Colonic mucosa (tissue), 4 donors: ENCODE measurements around the gene COL20A1. TPM values are rescaled to one million over a fixed set of nuclear protein-coding genes. Genes with fewer than 3 reads are reported as not detected.

Source experiments
- DNase-seq: peaks from one replicate; pipeline ENCODE4 v3.0.0-alpha.2; 2020
- H3K27ac ChIP-seq: fragments of 200-600 bp; one replicate; pipeline ENCODE4 v1.8.0; 2021
- H3K27me3 ChIP-seq: fragments of 200-600 bp; one replicate; pipeline ENCODE4 v1.8.0; 2021
- H3K36me3 ChIP-seq: fragments of 200-600 bp; one replicate; pipeline ENCODE4 v1.8.0; 2021
- H3K4me1 ChIP-seq: fragments of 200-600 bp; one replicate; pipeline ENCODE4 v1.8.0; 2021; ENCODE audit warnings: mild to moderate bottlenecking
- H3K4me3 ChIP-seq: fragments of 200-600 bp; one replicate; pipeline ENCODE4 v1.8.0; 2021
- H3K9ac ChIP-seq, 2 donors: one replicate each; pipeline ENCODE4 v1.7.0; 2013; ENCODE audit warnings: control low read depth in 2 of 2, low read depth in 2 of 2, low read length in 2 of 2
- H3K9me3 ChIP-seq: fragments of 200-600 bp; one replicate; pipeline ENCODE4 v1.8.0; 2021
- CTCF ChIP-seq: fragments of 200-600 bp; IDR thresholded peaks from one replicate; pipeline ENCODE4 v1.8.0; 2022; ENCODE audit warnings: antibody characterized with exemption, mild to moderate bottlenecking
- intact Hi-C: fragments of 100-400 bp; cut with DNase I; formaldehyde crosslinking; loops from one replicate; pipeline ENCODE4 v1.14.1; 2022
- total RNA-seq, 2 donors: library from RNA; stranded (reverse); fragmentation: NEBNext Ultra II Directional in 1 of 2; extraction: Animal tissue kit (Norgen Biotek cat#: 25700) in 1 of 2; gene quantifications; one replicate each; pipeline ENCODE4 v1.2.1, GENCODE V29; 2021
- donor health status: healthy.
- donor health status: DM: no; HTN: no; CAD: no.
- donor health status: DM: no; HTN: no; CAD: no.

COL20A1 gene
- total RNA-seq, 2 donors from 2014 or later: not detected

DNA sequence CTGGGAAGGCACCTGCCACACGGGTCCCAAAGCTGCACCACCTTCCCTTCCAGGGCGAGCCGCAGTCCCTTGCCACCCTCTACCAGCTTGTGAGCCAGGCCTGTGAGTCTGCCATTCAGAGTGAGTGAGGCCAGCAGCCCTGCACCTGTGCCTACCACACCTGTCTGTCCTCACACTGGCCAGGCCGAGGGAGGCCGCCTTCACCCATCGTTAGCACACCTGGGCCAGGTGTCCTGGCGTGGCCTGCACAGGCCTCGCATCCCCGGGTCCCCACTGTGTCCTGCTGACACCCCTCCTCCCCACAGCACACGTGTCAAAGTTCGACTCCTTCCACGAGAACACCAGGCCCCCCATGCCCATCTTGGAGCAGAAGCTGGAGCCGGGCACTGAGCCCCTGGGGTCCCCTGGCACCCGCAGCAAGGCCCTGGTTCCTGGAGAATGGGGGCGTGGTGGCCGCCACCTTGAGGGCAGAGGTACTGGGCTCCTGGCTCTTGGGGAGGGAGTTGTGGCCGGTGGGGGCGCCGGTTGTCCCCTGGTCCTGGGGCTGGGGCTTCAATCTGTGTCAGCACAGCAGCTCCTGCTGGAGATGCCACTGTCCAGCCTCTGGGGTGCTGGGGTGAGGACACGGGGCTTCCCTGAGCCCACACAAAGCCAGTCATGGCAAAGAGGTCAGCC, 35.2 kb downstream of the COL20A1 start:
- Histone ChIP-seq H3K36me3 (no peaks in the 10 kb centered on the region), H3K9me3 (no peaks in the 10 kb centered on the region), H3K9ac (no peak overlapping the region), H3K4me3 (no peak overlapping the region), H3K27me3 (no peaks in the 10 kb centered on the region), H3K4me1 (no peaks in the 10 kb centered on the region), H3K27ac (no peak overlapping the region)
- no peak for DNase-seq
- no peak for TF ChIP-seq CTCF
- intact Hi-C loops: no loop called here

- Histone ChIP-seq H3K4me3 (no peak overlapping the region), H3K9ac (no peak overlapping the region), H3K27me3 (no peaks in the 10 kb centered on the region), H3K27ac (no peak overlapping the region), H3K36me3 (no peaks in the 10 kb centered on the region), H3K4me1 (no peaks in the 10 kb centered on the region), H3K9me3 (no peaks in the 10 kb centered on the region)
- no peak for DNase-seq
- intact Hi-C loops: no loop called here
- no peak for TF ChIP-seq CTCF
Measured at GRCh38 chr20:63328718-63329275, 35.8 kb downstream of the COL20A1 start.

- Histone ChIP-seq H3K4me3 (no peak overlapping the region), H3K27ac (no peak overlapping the region), H3K9ac (no peak overlapping the region), H3K9me3 (no peaks in the 10 kb centered on the region), H3K4me1 (no peaks in the 10 kb centered on the region), H3K27me3 (no peaks in the 10 kb centered on the region), H3K36me3 (no peaks in the 10 kb centered on the region)
- no peak for DNase-seq
- TF ChIP-seq CTCF: no peak
- intact Hi-C loops: no loop called here
Measured at GRCh38 chr20:63329331-63330083, 36.5 kb downstream of the COL20A1 start.

DNA sequence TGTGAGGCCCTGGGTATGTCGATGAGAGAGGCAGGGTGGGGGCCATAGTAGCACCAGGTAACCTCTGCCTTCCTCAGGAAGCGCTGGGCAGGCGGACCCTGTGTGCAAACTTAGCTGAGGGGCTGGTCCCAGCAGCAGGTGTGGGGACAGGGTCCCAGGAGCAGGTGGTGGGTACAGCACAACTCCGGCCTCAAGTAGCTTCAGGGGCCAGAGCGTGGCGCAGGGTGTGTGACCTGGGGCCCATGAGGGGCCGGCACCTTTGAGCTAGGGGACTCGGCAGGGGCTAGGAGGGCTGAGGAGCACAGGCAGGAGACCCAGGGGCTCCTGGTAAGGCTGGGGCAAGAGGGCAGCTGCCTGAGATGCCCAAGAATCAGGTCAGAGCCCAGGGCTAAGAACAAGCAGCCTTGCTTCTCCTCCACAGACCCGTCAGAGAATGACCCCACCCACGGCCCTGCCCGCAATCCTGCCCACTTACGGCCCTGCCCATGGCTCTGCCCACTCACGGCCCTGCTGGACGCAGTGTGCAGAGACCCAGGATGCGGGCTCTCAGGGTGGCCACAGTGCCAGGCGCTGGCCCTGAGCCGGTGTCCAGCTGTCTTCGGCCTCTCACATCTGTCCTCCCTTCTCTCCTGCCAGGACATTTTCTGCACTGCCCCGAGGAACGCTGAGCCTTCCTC, 37.2 kb downstream of the COL20A1 start:
- DNase-seq: no peak
- no peak overlapping the region for H3K27ac ChIP-seq

More for the DNA sequence above, 37.2 kb downstream of the COL20A1 start:
- Histone ChIP-seq H3K36me3 (no peaks in the 10 kb centered on the region), H3K9ac (no peak overlapping the region), H3K9me3 (no peaks in the 10 kb centered on the region), H3K4me3 (no peak overlapping the region), H3K4me1 (no peaks in the 10 kb centered on the region), H3K27me3 (no peaks in the 10 kb centered on the region)
- no peak for TF ChIP-seq CTCF
- intact Hi-C loops: no loop called here
